SH-SY5Y (cell line): Measurements from ENCODE around the gene LRRC55.

Experiments used
- GATA2 ChIP-seq: IDR thresholded peaks from 2 replicates; pipeline ENCODE4 v1.6.1; 2011; ENCODE audit warnings: mild to moderate bottlenecking, low read depth, low read length
- GATA3 ChIP-seq: IDR thresholded peaks from 2 replicates; pipeline ENCODE4 v1.6.1; 2011; ENCODE audit warnings: low read depth, mild to moderate bottlenecking, low read length, moderate library complexity

DNA sequence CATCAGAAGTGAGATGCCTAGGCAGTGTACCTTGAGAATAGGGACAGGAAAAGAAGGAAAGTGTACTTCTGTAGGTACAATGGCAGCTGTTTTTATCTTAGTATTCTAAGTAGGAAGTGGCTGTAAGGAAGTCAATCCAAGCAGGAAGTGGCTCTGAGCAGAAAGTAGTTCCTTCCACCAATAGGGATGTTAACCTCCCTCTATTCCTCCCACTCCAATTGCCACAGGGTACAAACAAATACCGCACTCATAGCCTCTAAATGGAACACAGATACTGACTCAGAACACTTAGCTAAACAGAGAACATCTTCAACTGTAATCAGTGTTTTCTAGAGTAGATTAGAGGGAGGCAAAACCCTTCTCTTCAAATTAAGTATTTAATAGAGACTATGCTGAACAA, 10.6 kb downstream of the LRRC55 start:
- TF ChIP-seq GATA2 (no peak), GATA3 (no peak)
